Calu3 (cell line): ENCODE measurements around the gene ABCB8. TPM values are rescaled to one million over a fixed set of nuclear protein-coding genes. Genes with fewer than 3 reads are reported as not detected.
A peak's percentile ranks its signal among the peaks of the same experiment; 100 is the strongest.

ENCODE experiments used
- BruUV-seq: library from RNA; stranded (reverse); fragments of 400-500 nt; replicated peaks from 2 replicates; lab custom pipeline; 2021; lab: Mats Ljungman, UMichigan
- CTCF ChIA-PET: fragments of 300-600 bp; sonication (Branson Sonifier 250); formaldehyde crosslinking; loops from one replicate; lab custom pipeline; 2022; ENCODE audit warnings: antibody characterized with exemption; lab: Charles Lee
- DNase-seq: peaks from one replicate; pipeline ENCODE4 v3.0.0; 2022
- H3K27ac Mint-ChIP-seq: one replicate; pipeline ENCODE4 v1.8.0; 2022; ENCODE audit warnings: mixed read lengths; ENCODE audit not compliant: unreplicated experiment
- H3K27me3 Mint-ChIP-seq: one replicate; pipeline ENCODE4 v1.8.0; 2022; ENCODE audit warnings: mixed read lengths; ENCODE audit not compliant: unreplicated experiment
- H3K36me3 Mint-ChIP-seq: one replicate; pipeline ENCODE4 v1.8.0; 2022; ENCODE audit warnings: mild to moderate bottlenecking, moderate library complexity, mixed read lengths; ENCODE audit not compliant: insufficient read depth, unreplicated experiment
- H3K4me1 Mint-ChIP-seq: one replicate; pipeline ENCODE4 v1.8.0; 2022; ENCODE audit warnings: mild to moderate bottlenecking, low read depth, mixed read lengths; ENCODE audit not compliant: unreplicated experiment
- H3K4me3 Mint-ChIP-seq: one replicate; pipeline ENCODE4 v1.8.0; 2022; ENCODE audit warnings: mild to moderate bottlenecking, low read depth, moderate library complexity, mixed read lengths; ENCODE audit not compliant: unreplicated experiment
- H3K9me3 Mint-ChIP-seq: one replicate; pipeline ENCODE4 v1.8.0; 2022; ENCODE audit warnings: low read depth, mixed read lengths; ENCODE audit not compliant: unreplicated experiment
- CTCF ChIP-seq: fragments of 200-600 bp; IDR thresholded peaks from one replicate; pipeline ENCODE4 v1.8.0; 2022; ENCODE audit warnings: antibody characterized with exemption; ENCODE audit not compliant: unreplicated experiment
- intact Hi-C: fragments of 100-400 bp; cut with micrococcal nuclease; formaldehyde crosslinking; loops from one replicate; pipeline ENCODE4 v1.10.0; 2022; ENCODE audit not compliant: unreplicated experiment
- total RNA-seq: library from RNA; stranded (reverse); gene quantifications from 2 replicates; pipeline ENCODE4 v1.2.3, GENCODE V29; 2022

Gene ABCB8
- total RNA-seq, 1 experiment from 2014 or later = 40.2 TPM

DNA sequence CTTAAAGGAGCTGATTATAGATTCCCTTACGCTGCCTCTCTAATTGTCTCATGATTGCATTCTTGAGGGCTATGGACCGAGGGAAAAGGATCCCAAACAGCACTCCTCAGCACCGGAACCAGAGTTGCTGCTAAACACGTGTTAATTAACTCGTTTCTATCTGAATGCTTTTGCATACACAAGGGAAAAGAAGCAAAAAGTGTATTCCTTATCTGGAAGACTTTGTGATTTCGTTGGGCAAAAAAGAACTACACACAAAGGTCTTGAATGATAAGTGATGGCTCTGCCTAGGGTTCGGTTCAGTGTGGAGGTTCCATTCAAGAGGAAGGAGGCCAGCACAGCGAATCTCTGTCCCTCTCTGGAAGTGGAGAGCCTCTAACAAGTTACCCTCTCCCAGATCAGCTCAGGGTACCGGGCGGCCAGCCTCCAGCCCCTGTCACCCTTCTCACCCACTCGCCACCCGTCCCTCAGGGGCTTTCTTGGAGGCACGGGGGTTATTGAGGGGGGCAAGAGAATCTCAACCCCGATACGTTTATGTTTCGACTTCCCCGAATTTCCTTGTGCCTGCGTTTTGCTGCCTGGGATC, 30.6 kb downstream of the ABCB8 start:
- Mint-ChIP-seq H3K36me3 (peaks cover 72% of the 10 kb centered on the region), H3K27me3 (no peaks in the 10 kb centered on the region), H3K4me1 (peaks cover 33% of the 10 kb centered on the region), H3K9me3 (no peaks in the 10 kb centered on the region), H3K4me3 (peak overlapping the region; percentile 94), H3K27ac (peak overlapping the region; percentile 67)
- TF ChIP-seq CTCF = no peak
- intact Hi-C loops = loop anchor here (1.0 kb wide), 1 partner anchor 31 kb away; the partner anchor contains the start of gene ABCB8
- BruUV-seq = no TSS peak
- no peak for DNase-seq
- CTCF ChIA-PET = interaction anchor here (1.2 to 2.0 kb wide), 2 partner anchors 8 to 31 kb away, joined by 3 to 13 read pairs; partner anchors contain the start of gene ABCB8

GRCh38 chr7:151059367-151060112, 31.3 kb downstream of the ABCB8 start, which contains the start of gene SLC4A2:
Gene SLC4A2, plus strand, starts transcription at chr7:151059589. Its CDS starts 2,399 bp downstream, at chr7:151061988.
- peak; percentile 89 for DNase-seq
- intact Hi-C loops = no loop called here
- H3K4me1 Mint-ChIP-seq = peaks cover 33% of the 10 kb centered on the region
- H3K27ac Mint-ChIP-seq = peak within 1 kb of the TSS; percentile 67
- peaks cover 74% of the 10 kb centered on the region for H3K36me3 Mint-ChIP-seq
- TF ChIP-seq CTCF = peak; percentile 85
- H3K9me3 Mint-ChIP-seq = no peaks in the 10 kb centered on the region
- CTCF ChIA-PET = interaction anchor here (1.2 kb wide), 2 partner anchors 9 to 32 kb away, joined by 3 read pairs; no protein-coding TSS in a partner anchor
- no peaks in the 10 kb centered on the region for H3K27me3 Mint-ChIP-seq
- peak within 1 kb of the TSS; percentile 94 for H3K4me3 Mint-ChIP-seq
- BruUV-seq = no TSS peak

GRCh38 chr7:151060113-151060415, 31.8 kb downstream of the ABCB8 start:
- H3K4me3 Mint-ChIP-seq = peak overlapping the region; percentile 94
- no peaks in the 10 kb centered on the region for H3K9me3 Mint-ChIP-seq
- no peak overlapping the region for H3K27ac Mint-ChIP-seq
- no peaks in the 10 kb centered on the region for H3K27me3 Mint-ChIP-seq
- CTCF ChIA-PET = interaction anchor here (0.7 to 1.2 kb wide), 2 partner anchors 26 to 32 kb away, joined by 3 read pairs; partner anchors contain the start of gene AGAP3
- DNase-seq = no peak
- peak; percentile 18 for TF ChIP-seq CTCF
- peaks cover 33% of the 10 kb centered on the region for H3K4me1 Mint-ChIP-seq
- intact Hi-C loops = no loop called here
- H3K36me3 Mint-ChIP-seq = peaks cover 77% of the 10 kb centered on the region
- BruUV-seq = no TSS peak

- CTCF ChIA-PET = interaction anchor here (0.6 to 1.2 kb wide), 5 partner anchors 16 to 790 kb away, joined by 3 to 4 read pairs (median 3); partner anchors contain the start of gene AGAP3
- BruUV-seq = no TSS peak
- Mint-ChIP-seq H3K36me3 (peaks cover 81% of the 10 kb centered on the region), H3K27ac (no peak overlapping the region), H3K27me3 (no peaks in the 10 kb centered on the region), H3K4me3 (peak overlapping the region; percentile 94), H3K9me3 (no peaks in the 10 kb centered on the region), H3K4me1 (peaks cover 33% of the 10 kb centered on the region)
- peak; percentile 49 for DNase-seq
- TF ChIP-seq CTCF = no peak
- intact Hi-C loops = no loop called here
Measured at GRCh38 chr7:151060416-151061212, 32.4 kb downstream of the ABCB8 start.
